ENCODE results near the gene MED17. TPM values are rescaled to one million over a fixed set of nuclear protein-coding genes. Genes with fewer than 3 reads are reported as not detected.

The MED17 gene
- total and polyA plus RNA-seq, 2 of the 13 experiments (the other 11 are each of a cell fraction or from before 2014, with no cell fraction given) = 23.1 to 37.0 TPM

DNA sequence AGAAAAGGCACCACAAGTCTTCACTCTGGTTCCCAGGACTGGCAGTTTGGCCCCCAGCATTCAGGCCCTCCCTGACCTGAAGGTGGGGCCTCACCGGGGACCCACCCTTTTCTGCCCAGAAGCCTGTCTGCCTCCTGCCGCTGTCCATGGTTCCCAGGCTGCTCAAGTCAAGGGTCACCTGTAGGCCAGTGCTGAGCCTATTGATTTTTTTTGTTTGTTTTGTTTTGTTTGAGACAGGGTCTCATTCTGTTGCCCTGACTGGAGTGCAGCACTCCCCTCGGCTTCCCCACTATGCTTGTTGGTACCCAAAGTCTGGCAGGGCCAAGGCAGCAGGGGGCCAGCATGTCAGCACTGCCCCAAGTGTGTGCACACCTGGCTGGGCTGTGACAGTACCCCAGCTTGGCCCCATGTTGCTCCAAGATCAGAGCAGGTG lies 11.0 kb upstream of the MED17 start (continued):
- TF ChIP-seq, protein P1, sequence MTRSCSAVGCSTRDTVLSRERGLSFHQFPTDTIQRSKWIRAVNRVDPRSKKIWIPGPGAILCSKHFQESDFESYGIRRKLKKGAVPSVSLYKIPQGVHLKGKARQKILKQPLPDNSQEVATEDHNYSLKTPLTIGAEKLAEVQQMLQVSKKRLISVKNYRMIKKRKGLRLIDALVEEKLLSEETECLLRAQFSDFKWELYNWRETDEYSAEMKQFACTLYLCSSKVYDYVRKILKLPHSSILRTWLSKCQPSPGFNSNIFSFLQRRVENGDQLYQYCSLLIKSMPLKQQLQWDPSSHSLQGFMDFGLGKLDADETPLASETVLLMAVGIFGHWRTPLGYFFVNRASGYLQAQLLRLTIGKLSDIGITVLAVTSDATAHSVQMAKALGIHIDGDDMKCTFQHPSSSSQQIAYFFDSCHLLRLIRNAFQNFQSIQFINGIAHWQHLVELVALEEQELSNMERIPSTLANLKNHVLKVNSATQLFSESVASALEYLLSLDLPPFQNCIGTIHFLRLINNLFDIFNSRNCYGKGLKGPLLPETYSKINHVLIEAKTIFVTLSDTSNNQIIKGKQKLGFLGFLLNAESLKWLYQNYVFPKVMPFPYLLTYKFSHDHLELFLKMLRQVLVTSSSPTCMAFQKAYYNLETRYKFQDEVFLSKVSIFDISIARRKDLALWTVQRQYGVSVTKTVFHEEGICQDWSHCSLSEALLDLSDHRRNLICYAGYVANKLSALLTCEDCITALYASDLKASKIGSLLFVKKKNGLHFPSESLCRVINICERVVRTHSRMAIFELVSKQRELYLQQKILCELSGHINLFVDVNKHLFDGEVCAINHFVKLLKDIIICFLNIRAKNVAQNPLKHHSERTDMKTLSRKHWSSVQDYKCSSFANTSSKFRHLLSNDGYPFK (CRISPR knock-in tag; IDR thresholded peaks at IDR 0.05; ENCODE audit: borderline replicate concordance) = no peak
- TF ChIP-seq ARHGAP35 (CRISPR knock-in tag; IDR thresholded peaks at IDR 0.05; ENCODE audit: borderline replicate concordance) (0 out of 2 replicates have a peak, but pooled peaks have one; percentile 67), POGZ (CRISPR knock-in tag; IDR thresholded peaks at IDR 0.05) (peak; percentile 63), KMT2B (CRISPR knock-in tag; IDR thresholded peaks at IDR 0.05) (peak; percentile 76; the same call in 1 of the 2 replicates), ATAD3A (CRISPR knock-in tag; IDR thresholded peaks at IDR 0.05) (no peak), ZNF605 (CRISPR knock-in tag; IDR thresholded peaks at IDR 0.05) (peak; percentile 93; the same call in 1 of the 2 replicates), ZNF713 (CRISPR knock-in tag; IDR thresholded peaks at IDR 0.05) (no peak), MAFK (conservative IDR thresholded peaks at IDR 0.05 in 1 of 2, IDR thresholded peaks at IDR 0.05 in 1 of 2; ENCODE audit: low read length in 2 of 2) (no peak)
- TF ChIP-seq, protein P2, sequence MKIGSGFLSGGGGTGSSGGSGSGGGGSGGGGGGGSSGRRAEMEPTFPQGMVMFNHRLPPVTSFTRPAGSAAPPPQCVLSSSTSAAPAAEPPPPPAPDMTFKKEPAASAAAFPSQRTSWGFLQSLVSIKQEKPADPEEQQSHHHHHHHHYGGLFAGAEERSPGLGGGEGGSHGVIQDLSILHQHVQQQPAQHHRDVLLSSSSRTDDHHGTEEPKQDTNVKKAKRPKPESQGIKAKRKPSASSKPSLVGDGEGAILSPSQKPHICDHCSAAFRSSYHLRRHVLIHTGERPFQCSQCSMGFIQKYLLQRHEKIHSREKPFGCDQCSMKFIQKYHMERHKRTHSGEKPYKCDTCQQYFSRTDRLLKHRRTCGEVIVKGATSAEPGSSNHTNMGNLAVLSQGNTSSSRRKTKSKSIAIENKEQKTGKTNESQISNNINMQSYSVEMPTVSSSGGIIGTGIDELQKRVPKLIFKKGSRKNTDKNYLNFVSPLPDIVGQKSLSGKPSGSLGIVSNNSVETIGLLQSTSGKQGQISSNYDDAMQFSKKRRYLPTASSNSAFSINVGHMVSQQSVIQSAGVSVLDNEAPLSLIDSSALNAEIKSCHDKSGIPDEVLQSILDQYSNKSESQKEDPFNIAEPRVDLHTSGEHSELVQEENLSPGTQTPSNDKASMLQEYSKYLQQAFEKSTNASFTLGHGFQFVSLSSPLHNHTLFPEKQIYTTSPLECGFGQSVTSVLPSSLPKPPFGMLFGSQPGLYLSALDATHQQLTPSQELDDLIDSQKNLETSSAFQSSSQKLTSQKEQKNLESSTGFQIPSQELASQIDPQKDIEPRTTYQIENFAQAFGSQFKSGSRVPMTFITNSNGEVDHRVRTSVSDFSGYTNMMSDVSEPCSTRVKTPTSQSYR (CRISPR knock-in tag; IDR thresholded peaks at IDR 0.05; ENCODE audit: borderline replicate concordance) = peak; percentile 66; the same call in 1 of the 2 replicates
- TF ChIP-seq, protein P3, sequence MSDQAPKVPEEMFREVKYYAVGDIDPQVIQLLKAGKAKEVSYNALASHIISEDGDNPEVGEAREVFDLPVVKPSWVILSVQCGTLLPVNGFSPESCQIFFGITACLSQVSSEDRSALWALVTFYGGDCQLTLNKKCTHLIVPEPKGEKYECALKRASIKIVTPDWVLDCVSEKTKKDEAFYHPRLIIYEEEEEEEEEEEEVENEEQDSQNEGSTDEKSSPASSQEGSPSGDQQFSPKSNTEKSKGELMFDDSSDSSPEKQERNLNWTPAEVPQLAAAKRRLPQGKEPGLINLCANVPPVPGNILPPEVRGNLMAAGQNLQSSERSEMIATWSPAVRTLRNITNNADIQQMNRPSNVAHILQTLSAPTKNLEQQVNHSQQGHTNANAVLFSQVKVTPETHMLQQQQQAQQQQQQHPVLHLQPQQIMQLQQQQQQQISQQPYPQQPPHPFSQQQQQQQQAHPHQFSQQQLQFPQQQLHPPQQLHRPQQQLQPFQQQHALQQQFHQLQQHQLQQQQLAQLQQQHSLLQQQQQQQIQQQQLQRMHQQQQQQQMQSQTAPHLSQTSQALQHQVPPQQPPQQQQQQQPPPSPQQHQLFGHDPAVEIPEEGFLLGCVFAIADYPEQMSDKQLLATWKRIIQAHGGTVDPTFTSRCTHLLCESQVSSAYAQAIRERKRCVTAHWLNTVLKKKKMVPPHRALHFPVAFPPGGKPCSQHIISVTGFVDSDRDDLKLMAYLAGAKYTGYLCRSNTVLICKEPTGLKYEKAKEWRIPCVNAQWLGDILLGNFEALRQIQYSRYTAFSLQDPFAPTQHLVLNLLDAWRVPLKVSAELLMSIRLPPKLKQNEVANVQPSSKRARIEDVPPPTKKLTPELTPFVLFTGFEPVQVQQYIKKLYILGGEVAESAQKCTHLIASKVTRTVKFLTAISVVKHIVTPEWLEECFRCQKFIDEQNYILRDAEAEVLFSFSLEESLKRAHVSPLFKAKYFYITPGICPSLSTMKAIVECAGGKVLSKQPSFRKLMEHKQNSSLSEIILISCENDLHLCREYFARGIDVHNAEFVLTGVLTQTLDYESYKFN (CRISPR knock-in tag; conservative IDR thresholded peaks at IDR 0.05) = peak; percentile 81
- TF ChIP-seq, protein P4, sequence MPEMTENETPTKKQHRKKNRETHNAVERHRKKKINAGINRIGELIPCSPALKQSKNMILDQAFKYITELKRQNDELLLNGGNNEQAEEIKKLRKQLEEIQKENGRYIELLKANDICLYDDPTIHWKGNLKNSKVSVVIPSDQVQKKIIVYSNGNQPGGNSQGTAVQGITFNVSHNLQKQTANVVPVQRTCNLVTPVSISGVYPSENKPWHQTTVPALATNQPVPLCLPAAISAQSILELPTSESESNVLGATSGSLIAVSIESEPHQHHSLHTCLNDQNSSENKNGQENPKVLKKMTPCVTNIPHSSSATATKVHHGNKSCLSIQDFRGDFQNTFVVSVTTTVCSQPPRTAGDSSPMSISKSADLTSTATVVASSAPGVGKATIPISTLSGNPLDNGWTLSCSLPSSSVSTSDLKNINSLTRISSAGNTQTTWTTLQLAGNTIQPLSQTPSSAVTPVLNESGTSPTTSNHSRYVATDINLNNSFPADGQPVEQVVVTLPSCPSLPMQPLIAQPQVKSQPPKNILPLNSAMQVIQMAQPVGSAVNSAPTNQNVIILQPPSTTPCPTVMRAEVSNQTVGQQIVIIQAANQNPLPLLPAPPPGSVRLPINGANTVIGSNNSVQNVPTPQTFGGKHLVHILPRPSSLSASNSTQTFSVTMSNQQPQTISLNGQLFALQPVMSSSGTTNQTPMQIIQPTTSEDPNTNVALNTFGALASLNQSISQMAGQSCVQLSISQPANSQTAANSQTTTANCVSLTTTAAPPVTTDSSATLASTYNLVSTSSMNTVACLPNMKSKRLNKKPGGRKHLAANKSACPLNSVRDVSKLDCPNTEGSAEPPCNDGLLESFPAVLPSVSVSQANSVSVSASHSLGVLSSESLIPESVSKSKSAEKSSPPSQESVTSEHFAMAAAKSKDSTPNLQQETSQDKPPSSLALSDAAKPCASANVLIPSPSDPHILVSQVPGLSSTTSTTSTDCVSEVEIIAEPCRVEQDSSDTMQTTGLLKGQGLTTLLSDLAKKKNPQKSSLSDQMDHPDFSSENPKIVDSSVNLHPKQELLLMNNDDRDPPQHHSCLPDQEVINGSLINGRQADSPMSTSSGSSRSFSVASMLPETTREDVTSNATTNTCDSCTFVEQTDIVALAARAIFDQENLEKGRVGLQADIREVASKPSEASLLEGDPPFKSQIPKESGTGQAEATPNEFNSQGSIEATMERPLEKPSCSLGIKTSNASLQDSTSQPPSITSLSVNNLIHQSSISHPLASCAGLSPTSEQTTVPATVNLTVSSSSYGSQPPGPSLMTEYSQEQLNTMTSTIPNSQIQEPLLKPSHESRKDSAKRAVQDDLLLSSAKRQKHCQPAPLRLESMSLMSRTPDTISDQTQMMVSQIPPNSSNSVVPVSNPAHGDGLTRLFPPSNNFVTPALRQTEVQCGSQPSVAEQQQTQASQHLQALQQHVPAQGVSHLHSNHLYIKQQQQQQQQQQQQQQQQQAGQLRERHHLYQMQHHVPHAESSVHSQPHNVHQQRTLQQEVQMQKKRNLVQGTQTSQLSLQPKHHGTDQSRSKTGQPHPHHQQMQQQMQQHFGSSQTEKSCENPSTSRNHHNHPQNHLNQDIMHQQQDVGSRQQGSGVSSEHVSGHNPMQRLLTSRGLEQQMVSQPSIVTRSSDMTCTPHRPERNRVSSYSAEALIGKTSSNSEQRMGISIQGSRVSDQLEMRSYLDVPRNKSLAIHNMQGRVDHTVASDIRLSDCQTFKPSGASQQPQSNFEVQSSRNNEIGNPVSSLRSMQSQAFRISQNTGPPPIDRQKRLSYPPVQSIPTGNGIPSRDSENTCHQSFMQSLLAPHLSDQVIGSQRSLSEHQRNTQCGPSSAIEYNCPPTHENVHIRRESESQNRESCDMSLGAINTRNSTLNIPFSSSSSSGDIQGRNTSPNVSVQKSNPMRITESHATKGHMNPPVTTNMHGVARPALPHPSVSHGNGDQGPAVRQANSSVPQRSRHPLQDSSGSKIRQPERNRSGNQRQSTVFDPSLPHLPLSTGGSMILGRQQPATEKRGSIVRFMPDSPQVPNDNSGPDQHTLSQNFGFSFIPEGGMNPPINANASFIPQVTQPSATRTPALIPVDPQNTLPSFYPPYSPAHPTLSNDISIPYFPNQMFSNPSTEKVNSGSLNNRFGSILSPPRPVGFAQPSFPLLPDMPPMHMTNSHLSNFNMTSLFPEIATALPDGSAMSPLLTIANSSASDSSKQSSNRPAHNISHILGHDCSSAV (CRISPR knock-in tag; IDR thresholded peaks at IDR 0.05; ENCODE audit: borderline replicate concordance) = no peak

Measured in HepG2 (cell line).